HepG2 (cell line): ENCODE measurements around the gene MARS1. TPM values are rescaled to one million over a fixed set of nuclear protein-coding genes. Genes with fewer than 3 reads are reported as not detected.

Source experiments
- AHDC1 ChIP-seq: sonication (generic); formaldehyde crosslinking; IDR thresholded peaks from 2 replicates; pipeline ENCODE4 v1.5.1; 2020; ENCODE audit warnings: mild to moderate bottlenecking, missing genetic modification reagents, borderline replicate concordance
- FOXJ3 ChIP-seq: sonication (generic); formaldehyde crosslinking; IDR thresholded peaks from 2 replicates; pipeline ENCODE4 v1.4.0; 2020; ENCODE audit warnings: missing genetic modification reagents, mild to moderate bottlenecking, borderline replicate concordance
- GATAD2A ChIP-seq: IDR thresholded peaks from 2 replicates; pipeline ENCODE4 v1.6.1; 2016
- JARID2 ChIP-seq: sonication (generic); formaldehyde crosslinking; IDR thresholded peaks from 2 replicates; pipeline ENCODE4 v1.8.1; 2023; ENCODE audit warnings: missing genetic modification reagents, inconsistent platforms; ENCODE audit not compliant: insufficient replicate concordance
- JUNB ChIP-seq: sonication (generic); formaldehyde crosslinking; IDR thresholded peaks from 2 replicates; pipeline ENCODE4 v1.8.0; 2022; ENCODE audit warnings: missing genetic modification reagents, mild to moderate bottlenecking, borderline replicate concordance
- KLF16 ChIP-seq, 2 experiments: sonication (generic) in 1 of 2; formaldehyde crosslinking in 1 of 2; IDR thresholded peaks; 2 replicates each; pipeline versions ENCODE4 v1.6.1 to v1.8.0; 2016 to 2023; ENCODE audit warnings: missing genetic modification reagents in 2 of 2, missing compliant biosample characterization in 1 of 2
- KLF9 ChIP-seq: IDR thresholded peaks from 2 replicates; pipeline ENCODE4 v1.6.1; 2016; ENCODE audit warnings: low read depth
- LCORL ChIP-seq, 2 experiments: fragments of 450-650 bp in 1 of 2; sonication (generic) in 1 of 2; formaldehyde crosslinking in 1 of 2; IDR thresholded peaks; 2 replicates each; pipeline versions ENCODE4 v1.5.0 to v1.6.1; 2017 to 2020; ENCODE audit warnings: antibody characterized with exemption in 1 of 2, missing genetic modification reagents in 1 of 2
- MTA3 ChIP-seq: sonication (generic); formaldehyde crosslinking; IDR thresholded peaks from 2 replicates; pipeline ENCODE4 v1.4.0; 2020; ENCODE audit warnings: missing genetic modification reagents
- PLRG1 ChIP-seq: fragments of 450-650 bp; conservative IDR thresholded peaks from 2 replicates; pipeline ENCODE4 v1.6.1; 2016
- SIX1 ChIP-seq: sonication (generic); formaldehyde crosslinking; IDR thresholded peaks from 2 replicates; pipeline ENCODE4 v1.4.0; 2020; ENCODE audit warnings: missing genetic modification reagents, borderline replicate concordance
- SP5 ChIP-seq: IDR thresholded peaks from 2 replicates; pipeline ENCODE4 v1.6.1; 2016; ENCODE audit warnings: low read depth, borderline replicate concordance
- TARDBP ChIP-seq: sonication (generic); formaldehyde crosslinking; IDR thresholded peaks from 2 replicates; pipeline ENCODE4 v1.8.0; 2022; ENCODE audit warnings: mild to moderate bottlenecking, missing genetic modification reagents
- ZBTB3 ChIP-seq: sonication (generic); formaldehyde crosslinking; IDR thresholded peaks from 2 replicates; pipeline ENCODE4 v1.4.0; 2020; ENCODE audit warnings: low read depth, mild to moderate bottlenecking, moderate library complexity, missing genetic modification reagents, borderline replicate concordance
- ZNF274 ChIP-seq: sonication (generic); formaldehyde crosslinking; IDR thresholded peaks from 2 replicates; pipeline ENCODE4 v1.5.1; 2020; ENCODE audit warnings: mild to moderate bottlenecking, missing genetic modification reagents
- ZNF431 ChIP-seq: sonication (generic); formaldehyde crosslinking; IDR thresholded peaks from 2 replicates; pipeline ENCODE4 v1.9.0; 2022; ENCODE audit warnings: missing genetic modification reagents, low read depth, mild to moderate bottlenecking, borderline replicate concordance
- ZNF546 ChIP-seq: sonication (generic); formaldehyde crosslinking; conservative IDR thresholded peaks from 2 replicates; pipeline ENCODE4 v1.8.1; 2023; ENCODE audit warnings: mild to moderate bottlenecking, missing genetic modification reagents
- ZNF547 ChIP-seq: sonication (generic); formaldehyde crosslinking; IDR thresholded peaks from 2 replicates; pipeline ENCODE4 v1.5.1; 2020; ENCODE audit warnings: mild to moderate bottlenecking, missing genetic modification reagents
- ZNF713 ChIP-seq: sonication (generic); formaldehyde crosslinking; IDR thresholded peaks from 2 replicates; pipeline ENCODE4 v1.4.0; 2020; ENCODE audit warnings: mild to moderate bottlenecking, missing genetic modification reagents
- ZNF891 ChIP-seq: sonication (generic); formaldehyde crosslinking; IDR thresholded peaks from 2 replicates; pipeline ENCODE4 v1.5.0; 2020; ENCODE audit warnings: mild to moderate bottlenecking, missing genetic modification reagents
- ZSCAN25 ChIP-seq: sonication (generic); formaldehyde crosslinking; IDR thresholded peaks from 2 replicates; pipeline ENCODE4 v1.8.0; 2022; ENCODE audit warnings: mild to moderate bottlenecking, missing genetic modification reagents
- polyA plus RNA-seq, 8 experiments: library from polyadenylated mRNA; depleted of rRNA in 3 of 8; stranded (reverse) in 7 of 8; unstranded in 1 of 8; fragments of >200 nt; fragmentation: Illumina TruSeq in 4 of 8; extraction: Trizol in 4 of 8; gene quantifications; 2 replicates each; pipeline versions ENCODE4 v1.2.1 to v1.2.3, GENCODE V29; 2011 to 2016; ENCODE audit warnings: low read depth in 4 of 8, missing spikeins in 1 of 8, mixed read lengths in 1 of 8; ENCODE audit not compliant: insufficient read depth in 1 of 8
- total RNA-seq, 5 experiments: library from RNA; depleted of rRNA; stranded (reverse); fragments of >200 nt; fragmentation: Illumina TruSeq; extraction: Trizol; gene quantifications; 2 replicates each; pipeline ENCODE4 v1.2.3, GENCODE V29; 2016; ENCODE audit warnings: low read depth in 1 of 5
- TF ChIP-seq, protein P1 (sequence below): sonication (generic); formaldehyde crosslinking; IDR thresholded peaks from 2 replicates; pipeline ENCODE4 v1.4.0; 2020; ENCODE audit warnings: missing genetic modification reagents

Gene MARS1
- total and polyA plus RNA-seq, 2 of the 13 experiments (the other 11 are each of a cell fraction or from before 2014, with no cell fraction given): 115 to 181 TPM

- TF ChIP-seq, protein P1, sequence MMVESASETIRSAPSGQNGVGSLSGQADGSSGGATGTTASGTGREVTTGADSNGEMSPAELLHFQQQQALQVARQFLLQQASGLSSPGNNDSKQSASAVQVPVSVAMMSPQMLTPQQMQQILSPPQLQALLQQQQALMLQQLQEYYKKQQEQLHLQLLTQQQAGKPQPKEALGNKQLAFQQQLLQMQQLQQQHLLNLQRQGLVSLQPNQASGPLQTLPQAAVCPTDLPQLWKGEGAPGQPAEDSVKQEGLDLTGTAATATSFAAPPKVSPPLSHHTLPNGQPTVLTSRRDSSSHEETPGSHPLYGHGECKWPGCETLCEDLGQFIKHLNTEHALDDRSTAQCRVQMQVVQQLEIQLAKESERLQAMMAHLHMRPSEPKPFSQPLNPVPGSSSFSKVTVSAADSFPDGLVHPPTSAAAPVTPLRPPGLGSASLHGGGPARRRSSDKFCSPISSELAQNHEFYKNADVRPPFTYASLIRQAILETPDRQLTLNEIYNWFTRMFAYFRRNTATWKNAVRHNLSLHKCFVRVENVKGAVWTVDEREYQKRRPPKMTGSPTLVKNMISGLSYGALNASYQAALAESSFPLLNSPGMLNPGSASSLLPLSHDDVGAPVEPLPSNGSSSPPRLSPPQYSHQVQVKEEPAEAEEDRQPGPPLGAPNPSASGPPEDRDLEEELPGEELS (CRISPR knock-in tag): 0 out of 2 replicates have a peak, but pooled peaks have one; percentile 20
- no peak for TF ChIP-seq FOXJ3 (CRISPR knock-in tag)
- no peak for TF ChIP-seq ZBTB3 (CRISPR knock-in tag)
- TF ChIP-seq ZNF547 (CRISPR knock-in tag): no peak
- no peak for TF ChIP-seq ZNF546 (CRISPR knock-in tag)
- no peak for TF ChIP-seq AHDC1 (CRISPR knock-in tag)
- 0 out of 2 replicates have a peak, but pooled peaks have one; percentile 25 for TF ChIP-seq TARDBP
- no peak for TF ChIP-seq MTA3
- 0 out of 2 replicates have a peak, but pooled peaks have one; percentile 19 for TF ChIP-seq ZSCAN25
- no peak for TF ChIP-seq JUNB (CRISPR knock-in tag)
- TF ChIP-seq SP5 (CRISPR knock-in tag): peak; percentile 38; the same call in 1 of the 2 replicates
- TF ChIP-seq ZNF891 (CRISPR knock-in tag): no peak
- peak; percentile 70 for TF ChIP-seq GATAD2A
- no peak for TF ChIP-seq LCORL (IDR thresholded peaks at IDR 0.05)
- TF ChIP-seq LCORL (CRISPR knock-in tag; IDR thresholded peaks at IDR 0.05): peak; percentile 75
- no peak for TF ChIP-seq PLRG1
- TF ChIP-seq ZNF713 (CRISPR knock-in tag): no peak
- TF ChIP-seq ZNF431 (CRISPR knock-in tag): no peak
- peak in 1 of 2 experiments; percentile 46; a peak in 1 of 4 replicates for TF ChIP-seq KLF16 (CRISPR knock-in tag; IDR thresholded peaks at IDR 0.05)
- TF ChIP-seq SIX1 (CRISPR knock-in tag): no peak
- TF ChIP-seq JARID2 (CRISPR knock-in tag): peak; percentile 35
- TF ChIP-seq ZNF274 (CRISPR knock-in tag): no peak
- TF ChIP-seq KLF9 (CRISPR knock-in tag): 0 out of 2 replicates have a peak, but pooled peaks have one; percentile 32
These were observed 31.6 kb upstream of the MARS1 start (continued) for GRCh38 chr12:57456145-57456700.
